ENCODE data around the gene EVC.

Gene EVC

GRCh38 chr4:5822619-5823018, 111.6 kb downstream of the EVC start:
- TF ChIP-seq, protein P1, sequence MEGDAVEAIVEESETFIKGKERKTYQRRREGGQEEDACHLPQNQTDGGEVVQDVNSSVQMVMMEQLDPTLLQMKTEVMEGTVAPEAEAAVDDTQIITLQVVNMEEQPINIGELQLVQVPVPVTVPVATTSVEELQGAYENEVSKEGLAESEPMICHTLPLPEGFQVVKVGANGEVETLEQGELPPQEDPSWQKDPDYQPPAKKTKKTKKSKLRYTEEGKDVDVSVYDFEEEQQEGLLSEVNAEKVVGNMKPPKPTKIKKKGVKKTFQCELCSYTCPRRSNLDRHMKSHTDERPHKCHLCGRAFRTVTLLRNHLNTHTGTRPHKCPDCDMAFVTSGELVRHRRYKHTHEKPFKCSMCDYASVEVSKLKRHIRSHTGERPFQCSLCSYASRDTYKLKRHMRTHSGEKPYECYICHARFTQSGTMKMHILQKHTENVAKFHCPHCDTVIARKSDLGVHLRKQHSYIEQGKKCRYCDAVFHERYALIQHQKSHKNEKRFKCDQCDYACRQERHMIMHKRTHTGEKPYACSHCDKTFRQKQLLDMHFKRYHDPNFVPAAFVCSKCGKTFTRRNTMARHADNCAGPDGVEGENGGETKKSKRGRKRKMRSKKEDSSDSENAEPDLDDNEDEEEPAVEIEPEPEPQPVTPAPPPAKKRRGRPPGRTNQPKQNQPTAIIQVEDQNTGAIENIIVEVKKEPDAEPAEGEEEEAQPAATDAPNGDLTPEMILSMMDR (IDR thresholded peaks at IDR 0.05; ENCODE audit: extremely low read depth, missing control alignments): no peak
- no peak for DNase-seq (ENCODE audit: low spot score)

DNA sequence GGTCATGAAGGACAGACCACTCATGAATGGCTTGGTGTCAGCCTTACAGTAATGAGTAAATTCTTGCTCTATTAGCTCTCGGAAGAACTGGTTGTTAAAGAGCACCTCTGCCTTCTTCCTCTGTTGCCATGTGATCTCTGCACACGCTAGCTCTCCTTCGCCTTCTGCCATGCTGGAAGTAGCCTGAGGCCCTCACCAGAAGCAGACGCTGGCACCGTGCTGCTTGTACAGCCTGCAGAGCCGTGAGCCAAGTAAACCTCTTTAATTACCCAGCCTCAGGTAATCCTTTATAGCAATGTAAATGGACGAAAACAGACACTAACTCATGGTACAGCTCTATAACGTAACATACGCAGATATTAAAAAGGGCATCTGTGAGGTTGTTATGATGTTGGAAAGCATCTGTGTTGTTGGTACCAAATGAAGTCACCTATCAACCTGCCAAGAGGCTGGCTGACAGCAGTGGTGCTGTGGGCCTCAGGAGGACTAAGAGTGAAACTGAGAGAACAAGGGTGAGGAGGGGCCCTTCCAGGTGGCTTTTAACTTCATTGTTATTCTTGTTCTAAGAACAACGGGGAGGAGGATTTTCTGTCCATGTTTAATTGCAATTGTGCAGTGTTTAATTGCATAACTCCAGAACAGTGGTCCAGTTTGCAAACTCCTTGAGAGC, 112.7 kb downstream of the EVC start:
- DNase-seq (ENCODE audit: low spot score): no peak
- TF ChIP-seq, protein P1 (IDR thresholded peaks at IDR 0.05; ENCODE audit: extremely low read depth, missing control alignments): no peak

GRCh38 chr4:5824227-5824626, 113.2 kb downstream of the EVC start:
- DNase-seq (ENCODE audit: low spot score): no peak
- TF ChIP-seq, protein P1 (IDR thresholded peaks at IDR 0.05; ENCODE audit: extremely low read depth, missing control alignments): no peak

DNA sequence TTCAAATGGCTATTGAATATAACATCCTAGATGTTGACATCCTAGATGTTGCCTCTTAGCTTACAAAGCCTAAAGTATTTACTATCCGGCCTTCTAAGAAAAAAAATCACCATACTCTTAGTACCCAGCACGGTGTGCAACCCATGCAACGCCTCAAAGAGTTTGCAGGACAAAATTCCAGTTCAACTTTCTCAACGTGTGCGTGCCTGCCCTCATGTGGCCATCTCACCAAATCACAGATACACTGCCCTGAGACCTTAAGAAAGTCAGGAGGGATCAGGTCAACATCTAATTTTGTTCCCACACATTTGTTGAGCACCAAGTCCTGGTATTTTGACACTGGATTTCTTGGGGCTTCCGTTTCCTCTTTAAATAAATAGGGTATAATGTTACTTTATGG, 113.6 kb downstream of the EVC start:
- DNase-seq (ENCODE audit: low spot score): peak; percentile 43
- TF ChIP-seq, protein P1 (IDR thresholded peaks at IDR 0.05; ENCODE audit: extremely low read depth, missing control alignments): peak; percentile 28

DNA sequence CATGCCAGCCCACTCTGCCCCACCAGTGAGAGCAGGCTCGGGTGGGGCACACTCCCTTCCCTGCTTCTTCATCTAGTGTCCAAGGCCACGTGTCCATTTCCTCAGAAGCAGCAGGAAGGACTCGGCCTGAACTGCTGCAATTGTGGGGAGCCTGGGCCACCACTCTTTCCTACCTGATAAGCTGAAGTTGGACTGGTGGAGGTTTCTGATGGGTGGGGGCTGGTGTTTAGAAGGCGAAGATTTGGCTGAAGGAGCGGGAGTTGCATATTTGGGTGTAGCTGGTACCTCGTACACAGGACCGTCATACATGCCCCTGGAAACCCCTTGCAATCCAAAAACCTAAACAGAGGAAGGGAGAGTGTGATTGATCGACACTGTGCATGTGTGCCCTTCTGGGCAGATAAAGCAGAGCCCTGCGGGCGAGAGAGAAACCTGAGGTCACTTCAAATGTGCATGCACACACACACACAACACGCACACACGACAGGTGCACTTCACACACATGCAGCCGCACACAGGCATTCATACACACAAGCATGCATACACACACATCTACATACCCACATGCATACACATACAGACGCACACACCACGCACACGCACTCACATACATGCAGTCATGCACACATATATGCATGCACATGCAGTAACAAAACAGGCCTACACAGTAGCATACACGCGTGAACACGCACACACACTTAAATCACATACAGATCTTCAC, 114.5 kb downstream of the EVC start:
- TF ChIP-seq, protein P1 (IDR thresholded peaks at IDR 0.05; ENCODE audit: extremely low read depth, missing control alignments): no peak
- DNase-seq (ENCODE audit: low spot score): no peak

DNA sequence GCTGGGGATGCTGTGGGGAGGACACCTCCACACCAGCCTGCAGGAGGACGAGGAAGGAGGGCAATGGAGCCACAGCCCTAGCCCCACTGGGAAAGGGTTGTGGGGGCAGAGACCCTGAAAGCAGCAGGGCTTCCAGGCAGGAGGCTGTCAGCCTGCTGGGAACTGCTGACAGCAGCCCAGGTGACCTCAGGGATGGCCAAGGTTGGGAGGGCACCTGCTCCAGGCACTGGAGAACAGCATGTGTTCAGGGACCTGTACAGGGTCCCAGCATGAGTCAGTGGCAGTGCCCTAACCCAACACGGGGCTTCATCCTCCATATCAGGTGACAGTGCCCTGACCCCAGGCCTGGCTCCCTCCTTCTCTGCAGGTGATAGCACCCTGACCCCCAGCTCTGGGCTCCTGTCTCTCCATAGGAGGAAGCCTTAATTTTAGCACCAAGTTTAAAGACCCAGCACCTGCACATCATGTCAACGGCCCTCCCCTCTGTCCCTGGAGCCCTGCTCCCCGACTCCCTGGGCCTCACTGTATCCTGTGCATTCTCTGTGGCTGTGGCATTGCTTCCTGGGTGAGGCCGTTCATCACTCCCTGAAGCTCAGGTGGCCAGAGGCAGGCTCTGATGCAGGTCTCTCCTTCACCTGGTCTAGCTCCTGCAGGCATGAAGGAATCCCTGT, 115.6 kb downstream of the EVC start:
- DNase-seq (ENCODE audit: low spot score): no peak
- TF ChIP-seq, protein P1 (IDR thresholded peaks at IDR 0.05; ENCODE audit: extremely low read depth, missing control alignments): no peak

Data from GM20000 (cell line).